NCI-H226 (cell line): ENCODE measurements around the gene TRHDE.

ENCODE experiments used
- DNase-seq: peaks from one replicate; pipeline ENCODE4 v3.0.0-alpha.2; 2015

TRHDE gene

DNA sequence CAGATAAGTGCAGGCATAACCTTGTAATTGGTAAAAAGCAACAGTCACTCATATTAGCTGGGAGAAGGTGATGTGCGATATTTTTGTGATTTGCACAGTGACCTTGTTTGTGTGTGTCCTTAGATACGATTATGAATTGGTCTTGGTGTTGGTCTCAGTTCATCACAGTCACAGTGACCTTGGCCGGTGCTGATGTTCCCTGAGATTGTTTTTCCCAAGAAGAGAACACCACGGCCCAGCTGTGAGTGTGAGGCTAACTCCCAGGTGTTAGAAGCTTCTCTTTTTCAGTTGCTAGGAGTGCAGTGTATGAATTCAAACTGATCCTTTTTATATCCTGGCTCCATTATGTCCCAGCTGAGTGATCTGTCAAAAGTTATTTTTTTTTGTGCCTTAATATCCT lies 46.2 kb downstream of the TRHDE start:
- DNase-seq: no peak

DNA sequence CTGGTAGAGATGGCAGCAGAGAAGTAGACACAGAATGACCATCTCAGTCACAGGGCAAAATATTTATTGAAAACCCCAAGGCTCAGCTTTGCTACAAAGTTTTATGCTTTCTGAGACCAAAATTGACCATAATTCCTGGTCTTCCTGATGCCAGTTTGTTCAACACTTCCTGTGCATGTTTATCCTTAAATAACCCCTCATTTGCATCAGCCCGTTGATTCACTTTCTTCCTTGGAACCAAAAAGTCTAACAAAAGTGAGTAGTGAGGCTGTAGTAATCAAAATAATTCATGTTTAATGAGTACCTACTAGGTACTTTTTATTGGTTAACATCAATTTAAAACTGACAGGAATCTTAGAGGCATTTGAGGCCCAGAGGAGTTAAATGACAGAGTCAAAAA lies 51.7 kb downstream of the TRHDE start:
- no peak for DNase-seq

DNA sequence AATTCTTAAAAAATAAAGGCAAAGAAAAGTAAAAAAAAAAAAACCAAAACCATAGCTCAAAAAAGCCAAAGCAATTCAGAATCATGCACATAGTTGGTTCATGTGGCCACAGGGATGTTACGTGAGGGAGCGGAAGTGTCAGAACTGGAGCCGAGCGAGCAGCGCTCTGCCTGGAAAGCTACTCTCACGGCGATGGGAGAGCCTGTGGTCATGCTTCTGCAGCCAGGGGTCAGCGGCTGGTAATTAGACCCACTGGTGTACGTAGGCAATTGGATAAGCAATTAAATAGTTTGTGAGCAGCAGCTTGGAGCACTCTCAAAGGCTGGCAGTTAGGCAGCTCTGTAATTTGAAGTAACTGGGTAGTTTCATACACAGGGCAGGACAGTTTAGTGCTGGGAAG lies 58.1 kb downstream of the TRHDE start:
- DNase-seq: no peak

DNA sequence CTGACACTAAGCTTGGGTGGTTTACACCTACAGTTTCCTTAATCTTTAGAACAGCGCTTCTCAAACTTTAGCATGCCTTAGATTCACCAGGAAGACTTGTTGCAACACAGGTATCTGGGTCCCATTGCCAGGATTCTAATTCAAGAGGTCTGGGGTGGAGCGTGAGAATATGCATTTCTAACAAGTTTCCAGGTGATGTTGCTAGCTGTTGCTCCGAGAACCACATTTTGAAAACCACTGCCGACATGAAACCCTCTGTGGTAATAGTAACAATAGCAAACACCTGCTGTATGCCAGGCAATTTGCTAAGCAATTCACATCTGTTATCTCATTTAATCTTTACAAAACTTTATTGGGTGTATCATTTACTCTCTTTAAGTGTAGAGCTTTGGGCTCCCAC lies 58.6 kb downstream of the TRHDE start:
- no peak for DNase-seq

DNA sequence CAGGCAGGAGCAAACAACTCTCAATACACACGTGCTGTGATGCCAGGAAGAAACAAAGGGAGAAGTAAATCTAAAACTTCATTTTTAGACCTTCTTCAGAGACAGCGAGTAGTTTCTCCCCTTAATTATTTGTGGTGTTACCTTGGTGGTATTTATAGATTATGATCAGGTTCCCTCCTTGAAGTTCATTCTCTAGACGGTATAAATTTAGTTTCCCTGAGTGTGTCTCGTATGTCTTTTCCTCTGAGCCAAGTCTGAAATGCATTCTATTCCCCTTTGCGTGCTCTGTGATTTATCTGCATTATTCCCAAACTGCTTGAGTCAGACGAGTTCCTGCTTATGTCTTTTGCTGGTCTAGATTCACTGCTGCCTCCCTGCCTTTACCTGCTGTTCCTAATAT lies 65.2 kb downstream of the TRHDE start:
- no peak for DNase-seq

DNA sequence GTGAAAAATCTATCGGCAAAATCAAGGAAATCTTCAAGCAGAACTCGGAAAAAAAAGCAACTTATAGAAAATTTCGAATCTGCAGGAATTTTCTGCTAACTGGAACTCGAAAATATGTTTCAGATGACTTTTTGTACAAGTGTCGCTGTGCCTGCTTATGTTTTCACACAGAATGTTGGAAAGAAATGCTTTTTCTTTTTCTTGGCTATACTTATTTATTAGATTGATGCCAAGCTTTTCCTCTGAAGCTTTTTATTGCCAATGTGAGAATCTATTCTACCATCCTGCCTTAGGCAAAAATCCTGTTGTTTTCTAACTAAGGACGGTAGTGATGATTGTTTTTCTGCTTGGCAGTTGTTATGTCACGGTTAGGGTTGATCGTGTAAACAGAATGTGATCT lies 65.8 kb downstream of the TRHDE start:
- DNase-seq: no peak

DNA sequence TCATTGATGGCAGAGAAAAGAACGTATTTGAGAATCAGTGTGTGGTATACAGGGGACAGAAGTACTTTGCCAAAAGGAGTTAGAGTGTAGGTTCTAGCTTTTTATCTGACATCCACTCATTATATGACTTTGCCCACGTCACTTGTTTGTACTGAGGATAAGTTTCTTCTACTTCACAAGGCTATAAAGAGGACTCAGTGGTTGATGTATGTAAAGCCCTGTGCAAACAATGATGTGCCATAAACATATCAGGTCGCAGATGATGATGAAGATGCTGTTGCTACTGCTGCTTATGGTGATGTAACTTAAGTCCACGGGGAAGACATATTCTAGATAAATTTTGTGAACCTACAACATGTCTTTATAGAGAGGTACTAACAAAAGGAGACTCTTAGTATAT lies 66.3 kb downstream of the TRHDE start:
- DNase-seq: no peak

DNA sequence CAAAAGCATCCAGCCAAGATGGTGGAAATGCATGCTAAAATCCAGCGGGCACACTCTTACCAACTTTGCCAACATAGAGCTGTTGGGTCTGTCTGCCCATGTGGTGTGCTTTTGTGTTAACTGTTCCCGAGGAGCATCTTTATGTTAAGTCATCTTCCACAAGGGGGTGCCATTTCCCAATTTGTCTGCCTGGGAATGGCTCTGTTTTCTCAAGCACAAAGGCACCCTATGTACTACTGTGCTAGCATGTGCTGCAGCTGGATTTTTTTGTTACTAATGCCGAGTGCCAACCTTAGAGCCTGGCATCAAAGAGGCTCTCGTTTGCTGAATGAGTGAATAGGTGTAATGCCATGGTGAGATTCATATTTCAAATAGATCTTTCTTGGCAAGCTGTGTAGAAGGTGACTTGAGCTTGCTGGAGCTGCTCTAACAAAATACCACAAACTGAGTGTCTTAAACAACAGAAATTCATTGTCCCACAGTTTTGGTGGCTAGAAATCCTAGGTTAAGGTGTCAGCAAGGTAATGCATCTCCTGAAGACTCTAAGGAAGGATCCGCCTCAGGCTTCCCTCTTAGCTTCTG lies 74.3 kb downstream of the TRHDE start:
- peak; percentile 39 for DNase-seq

DNA sequence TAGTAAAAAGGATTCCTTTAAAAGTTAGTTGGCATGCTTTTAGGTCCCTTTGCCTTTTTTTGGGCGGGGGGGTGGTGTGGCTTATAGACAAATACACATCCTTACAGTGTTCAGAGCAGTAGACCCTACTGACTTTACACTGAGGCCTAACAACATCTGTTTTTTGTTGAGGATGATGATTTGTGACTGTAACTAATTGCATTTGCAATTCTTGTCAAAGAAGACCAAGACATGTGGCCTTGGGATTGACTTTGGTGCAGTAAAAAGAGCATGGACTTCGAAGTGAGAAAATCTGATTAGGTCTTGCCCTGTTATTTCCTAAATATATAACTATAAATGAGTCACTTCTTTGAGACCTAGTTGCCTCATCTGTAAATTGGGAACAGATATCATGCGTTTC lies 77.3 kb downstream of the TRHDE start:
- no peak for DNase-seq

DNA sequence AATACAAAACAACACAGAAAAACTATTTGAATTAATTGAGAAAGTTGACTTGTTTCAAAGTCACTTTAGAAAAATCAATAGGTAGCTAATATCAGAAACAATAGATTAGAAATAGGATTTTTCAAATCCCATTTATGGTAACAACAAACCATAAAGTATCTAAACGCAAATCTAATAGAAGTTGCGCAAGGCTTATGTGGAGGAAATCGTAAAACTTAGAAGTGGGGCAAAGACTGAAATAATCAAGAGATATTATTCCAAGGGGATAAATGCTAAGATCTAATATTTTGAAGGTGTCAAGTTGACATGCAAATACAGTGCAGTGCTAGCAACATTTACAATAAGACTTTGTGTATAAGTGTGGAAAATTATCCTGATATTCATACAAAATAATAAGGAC lies 87.2 kb downstream of the TRHDE start:
- DNase-seq: no peak

DNA sequence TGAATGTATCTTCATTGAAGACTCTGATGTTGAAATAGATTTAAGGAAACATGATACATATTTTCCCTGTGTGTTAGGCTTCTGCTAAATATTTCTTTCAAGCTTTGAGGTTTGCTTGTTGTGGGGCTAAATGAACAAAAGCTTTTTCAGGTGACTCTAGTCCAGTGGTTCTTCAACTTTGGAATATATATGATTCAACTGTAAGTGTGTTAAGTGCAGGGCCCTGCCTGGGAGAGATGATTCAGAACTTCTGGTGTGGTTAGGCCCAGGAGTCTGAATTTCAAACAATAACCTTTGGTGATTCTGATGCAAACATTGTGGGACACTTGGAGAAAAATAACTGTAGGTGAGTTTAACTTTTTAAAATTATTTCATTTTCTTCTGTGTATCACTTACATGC lies 93.0 kb downstream of the TRHDE start:
- DNase-seq: no peak

DNA sequence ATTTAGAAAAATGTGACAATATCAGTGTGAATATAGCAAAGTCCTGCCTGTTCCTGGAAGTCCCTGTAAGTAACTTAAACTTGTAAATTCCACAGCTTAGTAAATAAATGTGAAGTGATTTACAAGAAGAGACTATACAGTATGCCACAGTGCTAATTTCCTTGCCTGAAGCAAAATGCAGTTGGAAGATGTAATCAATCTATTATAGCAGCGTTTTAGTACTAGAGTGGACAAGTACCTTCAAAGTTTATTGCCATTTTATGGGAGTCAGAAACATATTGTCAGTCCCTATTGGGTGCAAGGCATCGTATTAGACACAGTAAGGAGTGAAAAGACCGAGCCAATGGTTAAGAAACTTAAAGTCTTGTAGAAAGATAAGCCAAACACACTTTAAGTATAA lies 94.1 kb downstream of the TRHDE start:
- DNase-seq: no peak

DNA sequence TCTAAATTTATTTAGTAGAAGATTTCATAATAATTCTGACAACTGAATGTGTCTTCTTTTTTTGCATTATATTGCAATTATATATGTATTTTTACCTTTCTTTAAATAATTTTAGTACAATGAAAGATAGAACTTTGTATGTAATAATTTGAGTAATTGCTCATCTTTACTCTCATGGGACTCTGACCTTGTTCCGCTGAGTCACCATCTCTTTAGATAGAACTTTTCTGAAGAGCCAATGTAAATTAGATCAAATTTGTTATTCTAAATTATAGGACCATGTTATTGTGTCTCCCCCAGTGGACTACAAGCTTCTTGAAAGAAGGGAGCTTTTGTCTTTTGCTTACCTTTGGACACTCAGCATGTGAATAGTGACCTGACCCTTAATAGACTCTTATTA lies 96.1 kb downstream of the TRHDE start:
- no peak for DNase-seq

DNA sequence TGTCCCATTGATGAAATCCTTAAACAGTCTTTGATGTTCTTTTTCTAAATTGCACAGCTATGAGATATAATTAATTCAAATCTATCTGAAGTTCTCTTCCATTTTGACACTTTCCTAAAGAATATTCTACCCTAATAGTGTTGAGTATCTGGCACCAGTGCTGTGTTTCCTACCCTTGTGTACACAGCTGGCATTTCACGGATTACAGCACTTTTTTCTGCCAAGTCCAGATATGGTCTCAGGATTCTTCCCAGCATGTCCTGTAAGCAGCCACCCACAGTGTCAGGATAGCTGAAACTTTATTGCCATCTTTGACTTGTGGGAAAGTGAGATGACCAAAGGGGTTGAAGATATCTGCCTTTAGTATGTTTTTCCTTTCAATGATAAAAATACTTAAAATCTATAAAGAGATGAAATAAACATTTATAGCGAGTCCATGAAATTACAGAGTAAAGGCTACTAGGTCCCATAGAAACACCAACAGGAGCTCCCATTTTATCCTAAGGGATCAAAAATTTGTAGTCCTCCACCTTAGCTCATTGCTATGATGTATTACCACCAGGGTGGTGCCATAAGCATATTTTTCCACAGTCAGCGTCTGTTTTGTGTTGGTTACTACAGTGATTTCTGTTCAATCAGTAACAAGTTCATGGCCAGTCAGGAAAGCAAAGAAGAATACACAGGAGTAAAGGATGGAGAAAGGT lies 96.7 kb downstream of the TRHDE start:
- DNase-seq: no peak

DNA sequence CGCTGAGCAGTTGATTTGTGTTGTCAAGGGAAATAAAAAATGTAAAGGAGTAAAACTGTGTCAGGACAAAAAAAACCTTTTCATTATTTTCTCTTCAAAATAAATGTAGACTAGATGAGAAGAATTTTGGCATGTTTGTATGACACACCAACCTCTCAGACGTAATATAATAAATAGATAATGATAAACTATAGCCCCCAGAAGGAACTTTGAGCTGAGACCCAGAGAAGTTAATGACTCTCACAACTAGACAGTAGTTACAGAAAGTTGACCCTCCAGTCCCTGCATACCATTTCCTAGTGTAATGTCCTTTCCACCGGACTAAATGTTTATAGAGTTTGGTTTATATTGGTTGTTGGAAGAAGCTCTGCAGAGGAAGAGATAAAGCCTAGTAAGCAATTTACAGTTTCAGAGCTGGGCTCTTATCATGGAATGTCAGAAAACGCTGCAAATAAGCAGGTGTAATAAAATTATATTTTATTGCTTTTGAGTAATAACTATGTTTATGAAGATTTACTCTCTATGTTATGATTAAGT lies 97.3 kb downstream of the TRHDE start:
- DNase-seq: no peak

DNA sequence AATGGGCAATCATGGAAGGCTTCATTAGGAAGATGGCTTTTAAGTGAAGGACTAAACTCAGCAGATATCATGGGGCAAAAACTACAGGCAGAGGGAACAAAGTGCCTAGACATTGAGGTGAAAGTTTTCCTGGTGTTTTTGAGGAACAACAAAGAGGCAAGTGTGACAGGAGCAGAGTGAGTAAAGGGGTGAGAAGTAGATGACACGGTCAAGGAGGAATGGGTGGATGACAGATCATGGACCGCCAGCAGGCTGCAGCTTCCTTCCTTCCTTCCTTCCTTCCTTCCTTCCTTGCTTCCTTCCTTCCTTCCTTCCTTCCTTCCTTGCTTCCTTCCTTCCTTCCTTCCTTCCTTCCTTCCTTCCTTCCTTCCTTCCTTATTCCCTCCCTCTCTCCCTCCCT lies 108.3 kb downstream of the TRHDE start:
- DNase-seq: no peak

DNA sequence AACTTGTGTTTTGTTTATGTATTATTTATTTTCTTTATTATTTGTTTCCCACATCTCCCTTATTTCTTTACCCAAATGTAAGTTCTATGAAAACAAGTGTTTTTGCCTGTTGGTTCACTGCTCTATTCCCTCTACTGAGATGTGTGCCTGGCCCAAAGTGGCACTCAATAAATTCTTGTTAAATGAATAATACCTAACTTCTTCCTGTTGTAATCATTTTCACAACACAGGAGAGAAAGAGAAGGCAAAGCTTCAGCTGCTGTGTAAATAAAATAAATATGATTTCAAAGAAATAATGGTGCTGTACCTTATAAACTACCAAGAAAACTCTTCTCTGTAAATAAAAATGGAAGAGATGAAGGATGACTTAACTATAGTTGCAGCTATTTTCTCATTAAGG lies 116.2 kb downstream of the TRHDE start:
- no peak for DNase-seq

DNA sequence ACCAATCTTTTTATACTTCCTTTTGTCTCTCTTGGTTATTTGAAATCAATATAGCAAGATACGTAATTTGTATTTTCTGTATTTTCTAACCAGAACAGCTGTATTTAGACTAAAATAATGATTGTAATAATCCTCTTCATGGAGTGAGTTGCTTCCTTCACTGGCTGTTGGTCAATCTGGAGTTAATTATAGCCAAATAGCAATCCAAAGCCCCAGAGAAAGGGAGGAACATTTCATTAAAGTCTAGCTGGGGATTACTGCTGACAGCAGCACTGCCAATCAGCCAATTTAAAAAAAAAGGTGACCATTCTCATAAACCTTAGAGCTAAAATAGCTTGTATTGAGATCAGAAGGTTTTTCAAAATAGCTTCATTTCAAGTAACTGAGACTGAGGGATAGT lies 118.0 kb downstream of the TRHDE start:
- DNase-seq: no peak

DNA sequence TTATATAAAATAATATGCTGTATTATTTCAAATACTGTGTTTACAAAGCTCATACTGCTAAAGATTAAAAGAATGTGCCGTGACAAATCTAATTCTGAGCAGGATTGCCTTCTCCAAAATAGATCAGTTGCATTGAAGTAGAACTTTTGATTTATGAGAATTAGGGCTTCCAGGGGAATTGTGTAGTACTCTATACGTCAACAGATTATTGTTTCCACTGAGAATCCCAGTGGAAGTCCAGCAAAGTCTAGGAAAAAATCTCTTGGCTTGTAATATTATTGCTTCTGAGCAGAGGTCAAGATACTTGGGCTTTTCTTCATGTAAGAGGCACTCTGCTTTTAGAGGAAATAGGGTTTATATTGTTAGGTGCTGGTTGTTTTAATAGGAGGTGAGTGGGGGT lies 133.9 kb downstream of the TRHDE start:
- DNase-seq: no peak

DNA sequence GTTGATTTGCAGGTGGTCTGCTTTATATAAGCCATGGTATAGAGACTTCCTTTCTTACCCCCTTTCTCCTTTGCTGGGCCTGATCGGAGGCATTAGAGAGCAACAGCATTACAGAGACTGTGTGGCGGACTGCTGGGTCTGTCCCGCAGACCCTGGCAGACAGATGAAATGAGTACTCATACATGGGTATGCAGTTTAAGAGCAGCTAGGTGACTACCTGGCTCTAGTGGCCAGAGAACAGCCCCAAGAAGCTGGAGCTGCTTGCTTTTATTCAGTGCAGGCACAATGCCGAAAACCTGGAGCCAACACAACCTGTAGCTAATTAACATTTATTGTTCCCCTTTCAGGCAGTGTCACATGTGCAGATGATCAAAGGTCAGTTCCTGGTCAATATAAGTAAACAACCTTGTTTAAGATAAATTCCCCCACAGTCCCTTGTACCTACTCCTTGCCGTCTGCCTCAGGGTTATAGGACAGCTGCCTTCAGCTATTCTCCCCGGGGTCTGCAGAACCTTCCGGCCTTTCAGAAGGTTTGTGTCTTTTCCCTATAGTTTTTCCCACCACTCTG lies 160.0 kb downstream of the TRHDE start:
- no peak for DNase-seq

DNA sequence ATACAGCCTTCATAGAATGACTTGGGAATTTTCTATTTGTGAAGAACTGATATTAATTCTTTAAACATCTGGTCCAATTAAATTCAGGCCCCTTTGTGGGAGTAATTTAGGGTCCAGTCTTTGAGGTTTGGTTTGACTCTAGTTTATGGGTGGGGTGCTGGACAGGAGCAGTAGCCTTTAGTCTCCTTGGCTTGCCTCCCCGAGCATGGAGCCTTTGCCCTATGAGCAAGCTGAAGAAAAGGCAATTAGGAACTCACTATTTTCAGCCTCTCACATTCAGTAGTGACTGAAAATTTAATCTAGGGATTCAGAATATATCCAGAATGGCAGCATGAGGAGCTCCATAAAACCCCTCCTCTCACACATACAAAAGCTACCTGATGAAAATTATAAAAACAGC lies 161.1 kb downstream of the TRHDE start:
- DNase-seq: no peak

DNA sequence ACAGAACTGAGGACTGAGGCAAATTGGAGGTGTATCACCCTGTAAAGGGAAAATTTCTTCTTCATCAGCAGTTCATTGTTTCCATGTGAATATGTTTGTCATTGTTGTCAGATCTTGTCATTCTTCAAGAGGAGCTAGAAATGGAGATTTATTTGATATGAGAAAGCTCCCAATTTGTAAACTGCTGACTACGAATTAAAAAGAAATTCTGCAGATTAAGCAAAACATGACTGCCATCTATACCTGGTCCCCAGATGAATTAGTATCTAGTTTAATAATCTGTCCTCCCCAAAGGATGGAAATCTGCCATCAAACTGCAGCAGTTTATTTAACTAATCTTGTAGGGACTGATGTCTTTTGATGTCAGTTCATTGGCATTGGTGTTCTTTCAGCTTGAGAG lies 162.8 kb downstream of the TRHDE start:
- no peak for DNase-seq

DNA sequence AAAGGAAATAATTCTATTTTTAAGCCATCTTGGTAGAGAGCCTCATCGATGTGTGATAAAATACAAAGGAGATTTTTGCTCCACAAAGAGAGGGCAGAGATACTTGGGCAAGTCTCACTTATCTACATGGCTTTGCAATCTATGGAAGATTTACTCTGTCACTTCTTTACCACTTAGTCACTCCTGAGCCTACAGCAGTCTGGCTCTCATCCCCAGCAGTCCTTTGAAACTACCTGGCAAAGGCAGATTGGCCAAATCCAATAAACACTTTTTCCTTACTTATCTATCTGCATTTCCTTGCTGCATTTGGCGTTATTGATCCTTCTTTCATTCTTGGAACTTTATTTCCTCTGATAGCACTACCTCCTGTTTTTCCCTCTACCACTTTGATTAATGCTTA lies 170.0 kb downstream of the TRHDE start:
- DNase-seq: no peak

DNA sequence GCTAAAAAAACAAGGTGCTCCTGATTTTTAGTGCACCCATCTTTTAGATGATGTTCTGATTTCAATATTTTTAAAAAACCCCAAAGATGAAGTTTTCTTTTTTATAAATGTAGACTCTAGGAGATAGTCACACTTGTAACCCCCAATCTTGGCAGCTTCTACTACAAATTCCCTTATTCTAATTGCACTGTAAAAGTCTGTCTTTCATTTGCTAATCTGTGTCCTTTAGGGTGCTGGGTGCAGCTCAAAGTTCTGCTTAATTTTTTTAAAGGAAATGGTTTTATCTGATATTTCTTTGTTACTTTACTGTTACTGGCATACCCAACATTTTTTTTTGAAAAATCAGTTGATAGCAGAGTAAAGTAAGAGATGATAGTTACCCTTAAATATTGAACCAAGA lies 172.0 kb downstream of the TRHDE start:
- DNase-seq: no peak

DNA sequence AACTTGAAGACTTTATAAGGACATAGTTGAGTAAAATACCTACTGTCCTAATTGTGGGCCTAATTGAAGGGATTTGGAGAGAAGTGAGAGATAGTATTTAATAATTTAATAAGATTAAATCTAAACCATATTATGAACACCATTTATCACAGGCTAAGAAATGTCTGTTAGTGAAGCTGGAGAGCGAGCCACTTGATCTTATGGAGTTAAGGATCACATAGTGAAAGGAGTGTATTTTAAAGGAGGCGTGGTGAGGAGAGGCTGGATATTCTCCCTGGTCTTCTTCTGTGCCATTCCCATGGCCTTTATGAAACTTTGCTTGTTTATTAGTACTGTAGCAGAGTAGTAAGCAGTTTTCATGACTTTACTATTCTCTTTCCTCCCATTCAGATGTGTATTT lies 172.4 kb downstream of the TRHDE start:
- DNase-seq: no peak
